Kidney glomerular epithelial cell (primary cell): ENCODE data around the gene SMCO1.
"Not testable (repeated sequence)": the region's sequence is repeated elsewhere in the genome, so short reads cannot be mapped to it uniquely, and the experiment has no call there.

Experiments used
- DNase-seq: peaks from one replicate; lab custom pipeline; 2025; lab: John Stamatoyannopoulos, UW

SMCO1 gene

GRCh38 chr3:196492080-196492479, 23.1 kb downstream of the SMCO1 start:
- DNase-seq = no peak

GRCh38 chr3:196489747-196490146, 25.4 kb downstream of the SMCO1 start:
- DNase-seq = no peak

GRCh38 chr3:196486263-196486662, 28.9 kb downstream of the SMCO1 start:
- no peak for DNase-seq

GRCh38 chr3:196477678-196478077, 37.5 kb downstream of the SMCO1 start:
- no peak for DNase-seq

- no peak for DNase-seq
Observed at GRCh38 chr3:196472286-196472685, 42.9 kb downstream of the SMCO1 start.

GRCh38 chr3:196471551-196471950, 43.6 kb downstream of the SMCO1 start:
- DNase-seq = no peak

- DNase-seq = not testable (repeated sequence)
Observed at GRCh38 chr3:196470182-196470581, 45.0 kb downstream of the SMCO1 start.

- no peak for DNase-seq
Observed at GRCh38 chr3:196463804-196464203, 51.3 kb downstream of the SMCO1 start.

GRCh38 chr3:196463478-196463756, 51.7 kb downstream of the SMCO1 start:
- DNase-seq = no peak

GRCh38 chr3:196462680-196463477, 52.3 kb downstream of the SMCO1 start:
- DNase-seq = not testable (repeated sequence)

GRCh38 chr3:196458063-196458462, 57.1 kb downstream of the SMCO1 start:
- no peak for DNase-seq

- not testable (repeated sequence) for DNase-seq
Observed at GRCh38 chr3:196457470-196457869, 57.7 kb downstream of the SMCO1 start.
